ENCODE measurements around the gene MTMR1. TPM values are rescaled to one million over a fixed set of nuclear protein-coding genes. Genes with fewer than 3 reads are reported as not detected.

MTMR1 gene
- total RNA-seq, 1 experiment from 2014 or later, result 6.0 TPM

GRCh38 chrX:150692296-150692695 is 900 bp upstream of the MTMR1 start:
- Histone ChIP-seq H3K27me3 (no peaks in the 10 kb centered on the region), H3K36me3 (no peaks in the 10 kb centered on the region), H3K4me3 (no peak overlapping the region; the same call in 1 of the 2 replicates), H3K9me3 (peaks cover 19% of the 10 kb centered on the region)
- DNase-seq, result no peak

- peak; percentile 49 for DNase-seq
- peaks cover 15% of the 10 kb centered on the region for H3K9me3 ChIP-seq
Observed at GRCh38 chrX:150693725-150694574, 754 bp downstream of the MTMR1 start.

GRCh38 chrX:150694738-150695410 is 1.7 kb downstream of the MTMR1 start:
- H3K27me3 ChIP-seq, result no peaks in the 10 kb centered on the region
- no peak for DNase-seq
- no peak overlapping the region; the same call in 1 of the 2 replicates for H3K4me3 ChIP-seq
- peaks cover 6% of the 10 kb centered on the region for H3K36me3 ChIP-seq
- peaks cover 10% of the 10 kb centered on the region for H3K9me3 ChIP-seq

More at GRCh38 chrX:150693725-150694574, 754 bp downstream of the MTMR1 start:
- H3K27me3 ChIP-seq, result no peaks in the 10 kb centered on the region
- H3K36me3 ChIP-seq, result 0 out of 2 replicates have a peak, but pooled peaks cover under 1% of the 10 kb centered on the region
- peak overlapping the region; percentile 45 for H3K4me3 ChIP-seq

- no peaks in the 10 kb centered on the region for H3K27me3 ChIP-seq
Observed at GRCh38 chrX:150696331-150696730, 3.1 kb downstream of the MTMR1 start.

GRCh38 chrX:150696866-150697265 is 3.7 kb downstream of the MTMR1 start:
- Histone ChIP-seq H3K27me3 (no peaks in the 10 kb centered on the region), H3K4me3 (no peak overlapping the region), H3K9me3 (no peaks in the 10 kb centered on the region; the same call in 1 of the 2 replicates), H3K36me3 (peaks cover 7% of the 10 kb centered on the region)
- DNase-seq, result no peak

More at GRCh38 chrX:150696331-150696730, 3.1 kb downstream of the MTMR1 start:
- Histone ChIP-seq H3K4me3 (no peak overlapping the region), H3K9me3 (no peaks in the 10 kb centered on the region; the same call in 1 of the 2 replicates), H3K36me3 (peaks cover 7% of the 10 kb centered on the region)
- no peak for DNase-seq

- Histone ChIP-seq H3K4me3 (no peak overlapping the region), H3K27me3 (no peaks in the 10 kb centered on the region), H3K9me3 (no peaks in the 10 kb centered on the region), H3K36me3 (peaks cover 7% of the 10 kb centered on the region)
- no peak for DNase-seq
Observed at GRCh38 chrX:150697641-150698040, 4.4 kb downstream of the MTMR1 start.

- H3K36me3 ChIP-seq, result peaks cover 11% of the 10 kb centered on the region
- DNase-seq, result no peak
- H3K9me3 ChIP-seq, result no peaks in the 10 kb centered on the region
- H3K4me3 ChIP-seq, result no peak overlapping the region
- H3K27me3 ChIP-seq, result no peaks in the 10 kb centered on the region
Observed at GRCh38 chrX:150698981-150699380, 5.8 kb downstream of the MTMR1 start.

- Histone ChIP-seq H3K36me3 (peaks cover 11% of the 10 kb centered on the region), H3K4me3 (no peak overlapping the region), H3K9me3 (no peaks in the 10 kb centered on the region), H3K27me3 (no peaks in the 10 kb centered on the region)
- no peak for DNase-seq
Observed at GRCh38 chrX:150700107-150700506, 6.9 kb downstream of the MTMR1 start.

- Histone ChIP-seq H3K9me3 (no peaks in the 10 kb centered on the region), H3K27me3 (no peaks in the 10 kb centered on the region), H3K4me3 (no peak overlapping the region), H3K36me3 (peaks cover 17% of the 10 kb centered on the region)
- DNase-seq, result no peak
Observed at GRCh38 chrX:150701377-150701776, 8.2 kb downstream of the MTMR1 start.

- DNase-seq, result no peak
- Histone ChIP-seq H3K4me3 (no peak overlapping the region), H3K9me3 (no peaks in the 10 kb centered on the region)
Observed at GRCh38 chrX:150702966-150703694, 9.9 kb downstream of the MTMR1 start.

GRCh38 chrX:150703695-150703974 is 10.4 kb downstream of the MTMR1 start:
- no peak overlapping the region for H3K4me3 ChIP-seq
- peaks cover 17% of the 10 kb centered on the region for H3K36me3 ChIP-seq
- H3K27me3 ChIP-seq, result no peaks in the 10 kb centered on the region
- no peak for DNase-seq
- H3K9me3 ChIP-seq, result no peaks in the 10 kb centered on the region

More at GRCh38 chrX:150702966-150703694, 9.9 kb downstream of the MTMR1 start:
- Histone ChIP-seq H3K27me3 (no peaks in the 10 kb centered on the region), H3K36me3 (peaks cover 17% of the 10 kb centered on the region)

- Histone ChIP-seq H3K27me3 (no peaks in the 10 kb centered on the region), H3K4me3 (no peak overlapping the region), H3K9me3 (no peaks in the 10 kb centered on the region), H3K36me3 (peaks cover 15% of the 10 kb centered on the region)
- no peak for DNase-seq
Observed at GRCh38 chrX:150704030-150704613, 10.9 kb downstream of the MTMR1 start.

- Histone ChIP-seq H3K4me3 (no peak overlapping the region), H3K27me3 (no peaks in the 10 kb centered on the region), H3K36me3 (no peaks in the 10 kb centered on the region), H3K9me3 (no peaks in the 10 kb centered on the region)
- DNase-seq, result no peak
Observed at GRCh38 chrX:150712619-150713018, 19.4 kb downstream of the MTMR1 start.

GRCh38 chrX:150715184-150715583 is 22.0 kb downstream of the MTMR1 start:
- Histone ChIP-seq H3K36me3 (no peaks in the 10 kb centered on the region), H3K9me3 (no peaks in the 10 kb centered on the region), H3K4me3 (no peak overlapping the region), H3K27me3 (no peaks in the 10 kb centered on the region)
- DNase-seq, result no peak

GRCh38 chrX:150719621-150720020 is 26.4 kb downstream of the MTMR1 start:
- Histone ChIP-seq H3K4me3 (no peak overlapping the region), H3K36me3 (no peaks in the 10 kb centered on the region), H3K9me3 (no peaks in the 10 kb centered on the region), H3K27me3 (no peaks in the 10 kb centered on the region)
- DNase-seq, result no peak

- DNase-seq, result no peak
- Histone ChIP-seq H3K27me3 (no peaks in the 10 kb centered on the region), H3K9me3 (no peaks in the 10 kb centered on the region), H3K4me3 (no peak overlapping the region), H3K36me3 (peaks cover 2% of the 10 kb centered on the region)
Observed at GRCh38 chrX:150729956-150730355, 36.8 kb downstream of the MTMR1 start.

GRCh38 chrX:150730719-150731118 is 37.5 kb downstream of the MTMR1 start:
- Histone ChIP-seq H3K36me3 (peaks cover 2% of the 10 kb centered on the region), H3K4me3 (no peak overlapping the region), H3K27me3 (no peaks in the 10 kb centered on the region), H3K9me3 (no peaks in the 10 kb centered on the region)
- DNase-seq, result no peak
